NCI-H2171 (cell line): ENCODE results near the gene SESN3.
A peak's percentile ranks its signal among the peaks of the same experiment; 100 is the strongest.
"Not testable (repeated sequence)": the region's sequence is repeated elsewhere in the genome, so short reads cannot be mapped to it uniquely, and the experiment has no call there.

Experiments used
- DNase-seq: peaks from one replicate; lab custom pipeline; 2025; lab: John Stamatoyannopoulos, UW

The SESN3 gene

DNA sequence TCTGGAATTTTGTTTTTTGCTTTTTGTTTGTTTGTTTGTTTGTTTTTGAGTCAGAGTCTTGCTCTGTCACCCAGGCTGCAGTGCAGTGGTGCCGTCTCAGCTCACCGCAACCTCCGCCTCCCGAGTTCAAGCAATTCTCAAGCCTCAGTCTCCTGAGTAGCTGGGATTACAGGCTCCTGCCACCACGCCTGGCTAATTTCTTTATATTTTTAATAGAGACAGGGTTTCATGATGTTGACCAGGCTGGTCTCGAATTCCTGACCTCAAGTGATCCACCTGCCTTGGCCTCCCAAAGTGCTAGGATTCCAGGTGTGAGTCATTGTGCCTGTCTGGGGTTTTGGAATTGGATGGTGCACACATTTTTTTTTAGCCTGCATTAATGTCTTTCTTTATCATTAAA, 20.9 kb upstream of the SESN3 start:
- not testable (repeated sequence) for DNase-seq

DNA sequence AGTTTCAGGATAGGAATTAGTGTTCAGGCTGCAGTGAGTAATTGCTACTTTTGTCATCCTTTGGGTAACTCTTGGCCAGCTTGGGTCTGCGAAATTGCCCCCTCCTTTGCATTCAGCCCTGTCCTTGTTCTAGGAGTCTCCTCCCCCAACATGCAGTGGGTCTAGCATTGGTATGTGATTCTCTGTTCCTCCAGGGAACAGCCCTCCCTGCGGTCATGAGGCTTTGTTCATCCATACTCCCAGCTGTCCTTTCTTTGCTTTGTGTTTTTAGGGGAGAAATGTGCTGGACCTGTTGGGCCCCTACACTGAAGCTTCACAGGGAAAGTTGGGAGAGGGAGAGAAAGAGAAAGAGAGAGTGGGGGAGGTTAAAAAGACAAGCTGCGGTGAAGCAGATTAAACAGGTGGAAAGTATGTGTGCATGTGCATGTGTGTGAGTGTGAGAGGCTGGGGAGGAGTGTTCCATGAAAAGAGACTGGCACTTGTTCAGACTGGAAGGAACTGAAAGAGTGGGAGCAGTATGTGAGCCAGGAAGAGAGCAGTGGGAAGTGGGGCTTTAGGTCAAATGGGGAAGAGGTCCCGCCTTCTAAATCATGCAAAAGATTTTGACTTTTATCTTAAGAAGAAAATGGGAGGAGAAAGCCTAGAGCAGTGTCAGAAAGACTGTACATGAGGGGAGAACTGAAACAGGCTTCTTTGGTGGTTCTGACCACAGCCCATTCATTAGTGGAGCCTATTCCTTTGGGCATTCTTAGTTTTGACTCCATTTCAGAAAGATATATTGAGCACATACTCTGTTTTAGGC, 17.9 kb upstream of the SESN3 start:
- DNase-seq, result no peak

DNA sequence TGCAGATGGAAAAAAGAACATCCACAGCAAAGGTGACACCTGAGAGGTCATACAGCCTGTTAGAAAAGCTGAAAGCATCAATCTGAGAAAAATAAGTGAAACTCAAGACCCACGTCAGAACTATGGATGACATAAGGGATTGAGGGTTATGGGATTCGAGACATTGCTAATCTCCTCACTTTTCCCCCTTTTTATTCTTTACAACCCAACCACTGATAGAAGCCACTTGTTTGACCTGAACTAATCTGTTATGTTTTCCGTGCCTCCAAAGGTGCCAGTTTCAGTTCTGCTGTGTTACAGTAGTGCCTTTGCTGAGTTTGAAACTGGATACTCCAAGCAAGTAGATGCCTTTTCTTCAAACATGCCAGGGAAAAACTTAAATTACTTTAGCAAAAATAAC, 16.9 kb upstream of the SESN3 start:
- no peak for DNase-seq

DNA sequence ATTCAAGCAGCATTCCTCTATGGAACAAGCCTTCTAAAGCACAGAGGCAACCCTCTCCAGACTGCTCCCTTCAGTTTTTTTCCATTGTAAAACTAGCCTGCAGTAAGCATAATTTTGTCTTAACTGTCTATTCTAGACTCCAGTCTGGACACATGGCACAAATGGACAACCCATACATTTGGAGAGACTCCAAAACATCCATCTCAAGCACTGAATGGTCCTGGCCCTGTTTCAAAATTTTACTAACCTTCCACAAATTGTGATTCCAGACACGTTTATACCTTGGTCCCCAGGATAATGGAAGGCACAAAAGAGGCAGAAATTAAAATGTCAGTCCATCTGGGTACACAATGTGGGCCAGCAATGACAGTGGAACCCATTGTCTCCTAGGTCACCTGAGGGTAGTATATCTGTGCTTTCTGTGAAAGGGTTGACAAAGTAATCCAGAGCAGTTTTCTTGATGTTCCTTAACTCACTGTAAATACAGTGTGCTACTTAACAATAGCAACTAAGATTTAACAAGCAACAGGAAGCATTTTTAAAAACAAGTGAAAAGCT, 16.2 kb upstream of the SESN3 start:
- no peak for DNase-seq

DNA sequence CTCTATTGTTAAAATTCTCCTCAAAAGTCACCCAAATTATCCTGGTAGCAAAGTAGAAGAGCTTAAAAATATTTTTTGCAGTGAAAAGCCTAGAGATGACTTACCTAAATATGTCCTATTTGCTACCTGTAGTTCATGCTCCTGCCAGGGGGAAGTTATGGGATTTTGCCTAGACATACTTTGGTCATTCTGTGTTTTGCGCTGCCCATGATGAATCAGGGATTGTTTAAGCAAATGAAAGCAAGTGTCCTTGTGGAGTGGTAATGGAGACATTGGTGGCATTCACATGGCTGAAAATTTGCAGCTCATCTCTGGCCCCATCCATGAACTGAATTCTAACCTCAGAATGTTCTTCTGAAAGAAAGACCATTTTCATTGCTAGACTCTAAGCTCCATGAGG, 14.6 kb upstream of the SESN3 start:
- DNase-seq, result no peak

DNA sequence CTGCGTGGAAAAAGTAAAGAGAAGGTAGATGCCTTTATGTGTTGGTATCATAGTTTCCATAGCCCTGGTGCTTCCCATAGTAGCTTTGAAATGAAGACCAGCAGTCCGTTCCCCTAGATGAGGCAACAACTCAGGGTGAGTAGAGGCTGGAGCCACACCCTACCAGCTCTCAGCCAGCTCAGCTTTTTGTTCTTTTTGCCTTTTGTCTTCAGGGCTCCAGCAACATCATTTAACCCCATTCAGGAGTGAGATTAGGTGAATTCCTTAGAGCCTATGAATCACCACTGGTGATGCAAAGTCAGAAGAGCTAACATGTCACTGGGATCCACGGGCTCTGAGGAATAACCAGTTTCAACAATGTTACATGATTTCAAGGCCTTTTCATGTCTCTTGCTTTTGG, 14.0 kb upstream of the SESN3 start:
- DNase-seq, result no peak

DNA sequence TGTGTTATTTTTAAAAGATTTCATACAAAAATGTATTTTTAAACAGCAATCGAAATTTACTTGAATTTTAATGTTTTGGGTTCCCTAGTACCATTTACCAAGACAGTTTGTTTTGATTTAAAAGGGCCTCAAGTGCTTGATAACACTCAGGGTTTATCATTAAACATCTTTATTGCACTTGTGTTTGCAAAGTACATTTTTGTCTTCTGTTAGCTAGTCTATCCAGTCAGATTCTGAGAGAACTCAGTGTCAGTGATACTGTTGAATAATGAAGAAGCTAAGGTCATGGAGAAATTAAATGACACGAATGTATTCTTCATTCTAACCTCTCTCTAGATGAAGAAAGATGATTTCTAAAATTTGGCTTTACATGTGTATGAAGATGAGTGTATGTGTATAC, 12.7 kb upstream of the SESN3 start:
- no peak for DNase-seq

DNA sequence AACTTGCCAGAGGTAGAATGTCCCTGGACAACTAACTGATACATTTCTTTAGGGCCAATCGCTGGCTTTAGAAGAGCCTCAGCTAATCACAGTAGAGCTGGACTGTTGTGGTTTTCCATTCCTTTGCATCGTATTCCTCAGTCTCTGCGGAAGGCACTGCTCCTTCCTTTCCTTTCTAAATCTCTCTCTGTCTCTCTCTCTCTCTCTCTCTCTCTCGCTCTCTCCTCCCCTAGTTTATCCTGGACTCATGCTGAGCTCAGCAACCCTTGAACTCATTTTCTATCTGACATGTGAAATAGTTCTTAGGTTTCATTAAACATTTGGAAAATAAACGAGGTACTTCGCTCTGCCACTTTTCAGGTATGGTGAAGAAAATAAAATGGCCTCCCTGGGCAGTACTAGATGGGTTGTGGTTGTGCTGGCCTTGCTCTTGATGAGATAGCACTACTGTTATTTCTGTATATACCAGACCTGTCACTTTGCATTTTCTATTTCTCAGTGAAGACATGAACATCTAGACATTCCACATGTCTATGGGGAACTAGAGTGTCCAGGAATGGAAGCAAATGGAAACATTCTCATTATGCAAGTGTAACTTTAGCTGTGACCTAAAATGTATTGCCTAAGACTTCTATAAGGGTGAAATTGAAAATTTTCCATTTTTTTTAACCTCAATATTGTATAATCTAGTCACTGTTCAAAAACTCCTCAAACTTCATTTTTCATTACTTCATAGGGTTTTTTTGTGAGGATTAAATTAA, 12.0 kb upstream of the SESN3 start:
- no peak for DNase-seq

DNA sequence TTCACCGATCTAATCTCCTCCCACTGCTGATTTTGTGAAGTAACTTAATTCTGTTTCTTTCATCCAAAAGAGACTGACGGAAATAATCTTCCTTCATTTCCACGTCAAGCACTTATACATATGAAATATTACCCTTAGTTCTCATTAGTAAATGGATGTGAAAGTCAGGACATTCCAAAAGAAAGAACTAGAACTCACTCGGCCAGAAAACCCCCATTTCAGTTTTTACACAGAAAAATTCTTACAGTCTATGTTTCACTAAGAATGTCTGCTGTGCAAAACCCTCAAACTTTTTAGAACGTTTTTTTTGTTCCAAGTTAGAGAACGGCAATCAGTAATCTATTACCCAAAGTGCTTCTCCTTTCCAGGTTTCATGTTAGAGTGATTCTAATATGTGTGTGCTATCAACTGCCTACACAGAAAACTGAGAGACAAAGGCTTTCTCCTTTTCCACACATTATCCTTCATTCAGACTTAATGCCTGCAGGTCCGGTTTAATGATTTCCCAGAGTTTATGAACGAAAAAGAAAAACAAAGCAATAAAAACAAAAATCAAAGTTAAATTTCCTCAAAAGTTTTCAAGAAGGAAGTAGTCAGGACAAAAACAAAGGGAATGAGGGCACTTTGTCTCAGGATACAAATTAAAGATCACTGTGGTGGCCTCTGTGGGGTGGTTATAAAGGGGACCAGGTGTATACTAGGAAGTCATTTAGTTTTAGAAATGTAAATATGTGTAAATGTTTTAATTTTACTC, 11.3 kb upstream of the SESN3 start:
- no peak for DNase-seq

GRCh38 chr11:95241681-95242081, 10.7 kb upstream of the SESN3 start:
- no peak for DNase-seq

DNA sequence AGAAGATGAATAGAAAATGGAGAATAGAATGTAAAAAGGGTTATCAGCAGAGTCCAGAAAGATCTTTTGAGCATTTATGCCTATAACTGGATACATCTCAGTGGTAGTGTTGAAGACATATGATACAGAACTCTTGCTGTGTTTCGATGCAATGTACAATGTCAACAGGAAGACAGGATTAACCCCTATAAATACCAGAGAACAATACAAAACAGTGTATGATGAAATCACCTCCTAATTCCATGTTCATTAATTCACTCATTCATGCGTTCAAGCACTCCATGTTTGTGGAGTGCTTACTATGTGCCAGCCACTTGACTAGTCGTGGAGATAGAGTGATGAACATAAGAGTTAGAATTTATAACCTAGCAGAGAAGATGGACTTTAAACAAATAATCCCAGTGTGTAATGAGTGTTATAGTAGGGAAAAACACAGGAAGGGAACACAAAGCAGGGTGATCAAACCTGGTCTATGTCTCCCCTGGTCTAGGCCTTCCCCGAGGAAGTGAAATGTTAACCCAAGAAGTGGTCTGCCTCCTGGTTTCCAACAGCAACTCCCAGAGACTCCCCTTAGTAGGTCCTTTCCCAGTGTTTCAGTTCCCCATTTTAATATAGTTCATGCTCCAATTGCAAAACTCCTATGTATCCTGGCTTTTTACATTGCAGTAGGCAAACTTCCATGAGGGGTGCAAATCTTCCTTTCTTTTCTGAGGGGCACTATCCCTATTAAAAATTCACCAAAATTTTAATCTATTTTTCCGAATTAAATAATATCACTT, 9.1 kb upstream of the SESN3 start:
- DNase-seq, result no peak

DNA sequence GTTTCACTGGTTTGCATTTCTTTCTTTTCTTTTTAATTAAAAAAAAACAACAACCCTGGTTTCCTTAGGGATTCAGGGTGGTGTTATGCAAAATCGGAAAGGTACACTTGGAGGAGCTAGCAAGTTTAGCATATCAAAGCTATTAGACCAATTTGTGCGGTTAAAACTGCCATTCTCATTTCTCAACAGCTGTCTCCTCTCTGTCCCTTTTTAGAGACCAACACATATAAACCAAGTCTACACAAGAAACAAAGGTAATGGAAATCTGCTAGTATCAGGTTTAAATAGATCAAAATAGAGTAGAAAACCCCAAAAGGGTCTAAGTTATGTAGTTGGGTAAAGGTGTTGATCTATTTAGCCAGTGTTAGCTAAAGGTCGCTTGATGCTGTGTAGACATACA, 1.7 kb upstream of the SESN3 start:
- DNase-seq, result no peak

- DNase-seq, result peak; percentile 19
Observed at GRCh38 chr11:95231881-95232605, 1.0 kb upstream of the SESN3 start.

GRCh38 chr11:95230810-95231126, 234 bp downstream of the SESN3 start:
- DNase-seq, result no peak

DNA sequence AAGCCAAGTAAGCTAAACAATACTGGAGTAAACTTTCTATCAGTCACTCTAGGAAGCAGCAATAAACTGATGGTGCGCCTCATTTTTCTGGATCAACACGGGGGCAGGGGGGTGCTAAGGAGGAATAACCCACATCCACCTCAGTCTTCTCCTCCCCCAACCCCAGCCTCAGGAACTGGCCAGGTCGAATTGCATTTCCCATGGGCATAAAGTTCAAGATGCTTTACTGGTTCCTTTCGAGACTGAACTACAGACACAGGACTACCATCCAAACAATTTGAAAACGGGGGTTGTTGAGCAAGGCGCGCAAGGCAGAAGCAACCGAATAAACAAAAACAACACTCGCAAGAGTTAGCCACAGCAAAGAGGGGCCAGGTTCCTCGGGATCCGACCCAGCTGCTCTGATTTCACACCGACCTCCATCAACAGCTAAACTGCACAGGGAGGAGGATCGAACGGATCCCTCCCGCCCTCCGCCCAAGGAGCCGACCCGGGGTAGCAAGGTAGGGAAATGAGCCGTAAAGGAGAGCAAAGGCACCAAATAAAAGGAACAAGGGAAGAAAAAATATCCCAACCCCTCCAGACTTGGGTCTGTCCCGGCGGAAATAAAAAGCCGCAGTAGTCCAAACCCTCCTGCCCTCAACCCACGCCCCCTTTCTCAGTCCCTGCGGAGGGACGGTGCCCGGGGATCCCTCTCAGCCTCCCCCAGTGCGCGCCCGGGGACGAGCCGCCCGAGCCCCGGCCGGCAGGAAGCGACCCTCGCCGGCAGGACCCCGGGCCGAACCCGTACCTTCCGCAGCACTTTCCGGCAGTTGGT, 801 bp downstream of the SESN3 start:
- peak; percentile 17 for DNase-seq

DNA sequence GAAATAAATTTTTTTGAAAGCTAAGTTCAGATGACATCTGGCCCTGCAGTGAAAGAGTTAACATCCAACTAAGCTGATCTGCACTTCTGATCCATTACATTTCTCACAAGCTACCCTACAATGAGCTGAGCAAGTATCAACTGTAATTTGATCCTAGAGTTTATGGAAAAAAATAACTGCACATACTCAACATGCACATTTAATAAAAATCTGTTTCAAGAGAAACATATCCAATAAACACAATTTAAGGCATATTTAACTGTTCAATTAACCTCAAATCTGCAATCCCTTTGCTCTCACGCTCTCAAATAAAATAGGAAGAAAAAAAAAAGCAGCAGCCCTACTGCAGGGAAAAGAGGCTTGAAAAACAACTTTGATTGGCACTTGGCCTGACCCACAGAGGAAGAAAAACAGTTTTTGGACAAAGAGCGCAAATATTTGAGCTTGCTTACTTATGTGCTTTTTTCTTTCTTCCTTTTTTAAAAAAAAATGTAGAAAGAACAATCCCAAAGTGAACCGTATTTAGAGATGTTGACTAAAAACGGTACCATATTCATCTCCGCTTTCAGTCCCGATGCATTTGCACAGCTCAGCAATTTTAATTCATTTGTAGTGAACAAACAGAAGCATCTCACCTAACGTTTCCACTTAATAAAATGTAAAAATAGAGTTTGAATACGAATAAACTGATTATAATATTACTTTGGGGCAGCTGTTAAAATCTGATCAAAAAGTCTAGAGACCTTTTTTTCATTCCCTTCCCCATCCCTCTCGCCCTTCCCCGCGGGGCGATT, 1.6 kb downstream of the SESN3 start:
- DNase-seq, result peak; percentile 50

GRCh38 chr11:95228081-95228749, 2.8 kb downstream of the SESN3 start:
- DNase-seq, result no peak

DNA sequence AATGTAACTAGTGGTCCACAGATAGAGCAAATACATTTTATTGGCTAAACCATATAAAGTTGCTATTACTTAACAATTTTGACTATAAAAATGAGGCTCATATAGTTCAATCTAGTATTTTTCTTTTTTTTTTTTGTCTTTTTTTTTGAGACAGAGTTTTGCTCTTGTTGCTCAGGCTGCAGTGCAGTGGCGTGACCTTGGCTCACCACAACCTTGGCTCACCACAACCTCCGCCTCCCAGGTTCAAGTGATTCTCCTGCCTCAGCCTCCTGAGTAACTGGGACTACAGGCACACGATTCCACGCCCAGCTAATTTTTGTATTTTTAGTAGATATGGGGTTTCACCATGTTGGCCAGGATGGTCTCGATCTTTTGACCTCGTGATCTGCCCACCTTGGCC, 3.9 kb downstream of the SESN3 start:
- DNase-seq, result not testable (repeated sequence)

DNA sequence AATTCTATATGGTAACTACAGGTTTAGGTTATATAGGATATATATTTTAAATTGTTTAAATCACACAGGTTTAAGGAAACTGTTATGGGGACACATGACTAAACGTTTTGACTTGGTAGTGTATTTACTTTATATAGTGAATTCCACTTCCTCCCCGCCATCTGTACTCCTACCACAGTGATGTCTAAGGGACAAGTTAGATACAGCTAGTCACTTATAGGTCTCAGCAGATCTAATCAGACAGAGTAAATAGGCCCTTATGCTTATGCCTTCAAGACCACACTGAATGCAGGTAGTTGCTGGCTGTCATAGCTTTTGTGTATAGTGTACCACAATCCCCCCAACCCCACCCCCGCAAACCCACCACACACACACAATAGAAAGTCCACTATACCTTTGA, 8.2 kb downstream of the SESN3 start:
- DNase-seq, result no peak
